ENCODE data around the gene NTN4.
"Not testable (repeated sequence)": the region's sequence is repeated elsewhere in the genome, so short reads cannot be mapped to it uniquely, and the experiment has no call there.

Gene NTN4

DNA sequence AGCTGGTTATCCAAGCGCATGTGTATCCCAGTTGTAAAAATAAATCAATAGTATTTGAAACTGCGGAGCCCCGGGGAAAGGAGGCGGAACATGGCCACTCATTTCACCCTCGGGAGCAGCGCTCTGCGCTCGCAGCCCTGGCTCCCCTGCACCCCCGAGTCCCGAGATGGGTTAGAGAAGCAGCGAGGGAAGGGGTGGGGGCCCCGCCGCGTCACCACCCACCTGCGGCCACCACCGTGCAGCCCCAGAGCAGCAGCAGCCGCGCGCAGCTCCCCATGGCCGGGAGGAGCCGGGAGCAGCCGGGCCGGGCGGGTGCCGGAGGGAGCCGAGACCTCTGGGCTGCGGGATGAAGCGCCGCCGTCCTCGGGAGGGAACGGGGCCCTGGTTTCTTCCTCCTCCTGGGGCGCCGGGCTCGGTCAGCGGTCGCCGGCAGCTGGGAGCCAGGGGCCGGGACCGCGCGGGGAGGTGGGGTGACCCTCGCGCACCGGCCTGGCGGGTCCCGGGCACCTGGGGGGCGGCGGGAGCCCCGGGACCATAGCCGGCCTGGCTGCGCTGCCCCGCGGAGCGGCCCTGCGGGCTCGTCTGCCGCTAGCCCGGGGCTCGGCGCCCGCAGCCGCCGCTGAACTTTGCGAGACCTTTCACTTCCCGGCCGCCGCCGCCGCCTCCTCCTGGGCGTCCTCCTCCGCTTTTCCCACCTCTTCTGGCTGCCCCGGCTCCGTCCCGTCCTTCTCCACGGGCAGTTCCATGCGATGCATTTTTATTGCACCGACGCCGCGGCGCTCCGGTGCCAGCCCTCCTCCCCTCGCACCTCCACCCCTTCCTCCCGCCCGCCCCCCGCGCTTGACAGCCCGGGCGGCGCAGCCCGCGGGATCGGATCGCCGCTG is at the start of gene NTN4:
Gene NTN4, minus strand, starts transcription at position 732 of the 884 bp plus-strand sequence. Its CDS starts 455 bp downstream, at position 277.
- peak; percentile 39 for DNase-seq

- DNase-seq: peak; percentile 50
Observed at GRCh38 chr12:95838125-95838524, 47.6 kb upstream of the NTN4 start.

GRCh38 chr12:95837240-95838038 is 46.9 kb upstream of the NTN4 start:
- DNase-seq: no peak

- DNase-seq: no peak
Observed at GRCh38 chr12:95836630-95837239, 46.2 kb upstream of the NTN4 start.

DNA sequence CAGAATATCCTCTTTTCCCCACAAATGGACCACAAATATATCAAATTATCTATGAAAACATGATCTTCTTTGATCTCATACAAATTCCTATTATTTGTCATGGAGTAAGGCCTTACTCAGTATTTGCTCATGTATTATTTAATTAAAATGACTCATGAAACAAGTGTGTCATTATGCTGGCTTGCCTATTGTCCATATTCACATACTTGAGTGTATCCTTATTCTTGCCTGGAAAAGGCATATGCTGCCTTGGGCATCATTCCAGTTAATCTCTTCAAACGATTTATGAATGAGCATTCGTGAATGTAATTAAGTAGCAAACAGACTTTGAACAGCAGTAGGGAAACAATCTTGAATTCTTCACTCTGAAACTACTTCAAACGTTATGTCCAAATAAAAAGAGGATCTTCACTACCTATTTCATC is 45.6 kb upstream of the NTN4 start:
- peak; percentile 27 for DNase-seq

DNA sequence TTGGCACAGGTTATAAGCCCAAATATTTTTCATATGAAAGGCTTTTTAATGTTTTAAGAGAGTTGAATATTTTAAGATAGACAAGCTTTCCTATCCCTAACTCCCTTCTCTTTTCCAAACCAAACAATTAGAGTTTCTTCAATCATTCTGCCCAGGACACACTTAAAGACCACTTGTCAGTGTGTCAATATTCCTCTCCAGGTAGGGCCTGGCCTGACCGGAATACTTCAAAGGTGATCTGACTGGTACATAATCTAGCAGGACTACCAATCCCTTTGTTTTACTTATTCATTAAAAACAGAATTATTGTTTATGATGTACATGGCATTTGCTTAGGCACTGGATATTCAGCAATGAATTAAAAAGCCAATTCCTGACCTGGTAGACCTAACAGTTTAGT is 44.0 kb upstream of the NTN4 start:
- DNase-seq: no peak

DNA sequence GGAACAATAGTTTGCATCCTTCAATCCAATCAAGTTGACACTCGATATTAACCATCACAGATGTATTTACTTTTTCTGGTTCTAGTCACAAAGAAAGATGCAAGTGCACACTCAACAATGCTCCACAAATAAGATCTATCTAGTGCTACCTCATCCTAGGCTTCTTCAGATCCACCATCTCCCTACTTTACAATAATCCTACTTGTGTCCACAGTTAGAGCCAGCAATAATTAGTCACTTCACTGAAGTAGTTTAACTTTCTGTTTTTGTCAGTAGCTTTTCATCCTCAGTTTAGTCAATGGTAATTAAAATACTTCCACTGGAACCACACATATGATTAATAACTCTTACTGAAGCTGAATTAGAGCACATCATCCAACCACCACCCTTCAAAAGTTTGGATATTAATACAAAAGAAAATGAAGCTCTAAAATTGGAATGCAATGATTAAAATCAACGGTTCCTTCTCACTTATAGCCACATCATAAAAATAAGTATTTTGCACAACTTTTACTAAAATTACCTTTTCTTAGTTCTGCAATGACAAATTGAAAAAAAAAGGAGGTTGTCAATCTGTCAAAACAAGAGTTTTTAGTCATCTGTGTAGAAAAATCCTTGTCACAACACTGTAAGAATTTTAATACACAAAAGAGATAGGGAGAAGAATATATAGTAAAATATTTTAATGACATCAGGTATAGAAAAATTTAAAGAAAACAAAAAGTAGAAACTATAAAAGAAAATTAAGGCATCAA is 39.9 kb upstream of the NTN4 start:
- DNase-seq: no peak

DNA sequence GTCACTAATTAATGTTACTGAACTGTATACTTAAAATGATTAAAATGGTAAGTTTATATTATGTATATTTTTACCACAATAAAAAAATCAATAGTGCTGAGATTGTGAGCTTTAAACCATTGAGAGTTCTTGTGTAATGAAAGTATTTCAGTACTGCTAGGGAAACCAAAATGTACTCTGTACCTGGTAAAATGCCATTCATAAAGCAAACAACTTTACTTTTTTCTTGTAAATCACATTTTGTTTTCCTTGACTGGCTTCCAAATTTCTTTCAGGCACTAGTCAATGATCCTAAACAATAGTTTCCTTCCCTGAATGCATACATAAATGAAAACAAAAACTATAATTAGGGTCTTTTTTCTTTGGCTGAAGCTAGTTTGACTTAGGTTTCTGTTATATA is 38.8 kb upstream of the NTN4 start:
- DNase-seq: no peak

DNA sequence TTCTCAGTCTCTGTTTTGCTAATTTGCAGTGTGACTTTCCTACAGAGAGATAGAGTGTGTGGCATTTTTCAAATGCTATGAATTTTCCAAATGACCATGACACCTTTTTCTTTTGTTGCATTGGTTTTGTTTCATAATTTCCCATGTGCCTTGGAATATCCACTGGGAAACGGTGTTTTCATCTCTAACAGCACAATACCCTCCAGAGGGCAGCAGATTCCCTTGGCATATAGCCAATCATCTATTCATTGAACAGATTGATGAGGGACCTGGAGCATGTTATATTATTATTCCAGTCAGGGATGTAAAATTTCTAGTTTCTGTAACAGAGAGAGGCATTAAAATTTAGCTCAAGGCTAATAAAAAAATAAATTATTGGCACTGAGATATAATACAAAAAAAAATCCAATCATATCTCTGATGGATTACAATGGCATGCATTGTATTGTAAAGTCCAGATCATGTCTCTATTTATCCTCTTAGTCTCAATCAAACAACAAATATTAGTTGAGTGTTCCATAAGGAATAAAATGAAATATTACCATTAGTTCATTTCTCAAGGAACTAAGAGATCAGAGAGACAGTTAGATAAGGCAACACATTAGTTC is 29.6 kb upstream of the NTN4 start:
- DNase-seq: peak; percentile 61

DNA sequence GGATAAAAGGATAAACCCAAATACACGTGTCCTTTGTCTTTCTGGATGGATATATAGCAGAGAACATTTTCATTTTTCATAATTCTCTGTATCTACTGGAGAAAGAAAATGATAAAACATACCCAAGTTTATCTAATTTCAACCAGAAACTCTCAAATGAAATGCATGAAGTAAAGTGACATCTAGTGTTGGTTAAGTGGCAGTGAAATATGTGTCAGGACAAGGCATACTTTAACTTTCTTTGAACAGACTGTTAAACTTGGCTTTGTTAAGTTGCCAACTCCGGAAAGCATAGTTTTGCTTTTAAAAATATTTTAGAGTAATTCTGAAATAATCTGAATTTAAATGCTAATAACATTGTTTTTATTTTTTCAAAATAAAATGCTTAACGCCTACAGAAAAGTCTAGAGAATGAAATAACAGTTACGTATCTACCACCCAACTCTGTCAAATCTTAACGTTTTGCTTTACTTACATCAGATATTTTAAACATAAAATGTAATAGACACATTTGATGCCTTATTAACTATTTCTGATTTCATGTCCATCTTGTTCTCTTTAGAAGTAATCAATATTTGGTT is 25.2 kb upstream of the NTN4 start:
- peak; percentile 16 for DNase-seq

GRCh38 chr12:95812155-95812554 is 21.6 kb upstream of the NTN4 start:
- DNase-seq: not testable (repeated sequence)

DNA sequence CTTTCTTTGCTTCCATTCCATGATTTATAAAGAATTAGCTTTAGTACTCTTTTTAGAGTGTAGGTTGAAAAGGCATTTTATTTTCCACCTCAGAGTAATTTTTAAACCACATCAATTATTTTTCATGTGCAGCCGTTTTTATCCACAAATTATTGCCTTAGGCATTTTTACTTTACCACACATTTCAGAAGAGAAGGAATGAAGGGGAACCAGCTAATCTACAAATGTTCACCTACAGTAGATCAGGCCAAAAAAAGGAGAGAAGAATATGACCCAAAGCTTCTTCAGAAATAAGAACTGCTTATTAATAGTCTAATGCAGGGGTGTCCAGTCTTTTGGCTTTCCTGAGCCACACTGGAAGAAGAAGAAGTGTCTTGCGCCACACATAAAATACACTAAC is 19.8 kb upstream of the NTN4 start:
- DNase-seq: no peak

- no peak for DNase-seq
Observed at GRCh38 chr12:95809000-95809680, 18.6 kb upstream of the NTN4 start.

GRCh38 chr12:95808146-95808545 is 17.6 kb upstream of the NTN4 start:
- no peak for DNase-seq

- DNase-seq: no peak
Observed at GRCh38 chr12:95805864-95806671, 15.5 kb upstream of the NTN4 start.

GRCh38 chr12:95804291-95804690 is 13.7 kb upstream of the NTN4 start:
- DNase-seq: peak; percentile 50

DNA sequence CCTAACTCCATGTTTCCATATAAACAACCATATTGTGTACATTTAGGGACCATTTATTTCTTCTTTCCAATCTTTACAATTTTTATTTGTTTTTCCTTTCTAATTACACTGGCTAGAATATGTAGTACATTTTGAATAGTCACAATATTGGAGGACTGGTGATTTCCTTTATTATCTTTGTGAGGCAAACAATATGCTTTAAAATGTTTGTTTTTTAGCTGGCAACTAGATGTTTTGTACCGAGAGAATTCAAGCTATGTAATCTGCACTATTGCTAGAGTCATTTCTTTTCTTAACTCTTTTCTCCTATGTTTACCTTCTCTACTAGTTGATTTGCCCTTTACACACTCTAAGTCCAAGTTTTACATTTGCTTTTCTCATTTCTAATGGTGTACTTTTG is 13.3 kb upstream of the NTN4 start:
- no peak for DNase-seq

DNA sequence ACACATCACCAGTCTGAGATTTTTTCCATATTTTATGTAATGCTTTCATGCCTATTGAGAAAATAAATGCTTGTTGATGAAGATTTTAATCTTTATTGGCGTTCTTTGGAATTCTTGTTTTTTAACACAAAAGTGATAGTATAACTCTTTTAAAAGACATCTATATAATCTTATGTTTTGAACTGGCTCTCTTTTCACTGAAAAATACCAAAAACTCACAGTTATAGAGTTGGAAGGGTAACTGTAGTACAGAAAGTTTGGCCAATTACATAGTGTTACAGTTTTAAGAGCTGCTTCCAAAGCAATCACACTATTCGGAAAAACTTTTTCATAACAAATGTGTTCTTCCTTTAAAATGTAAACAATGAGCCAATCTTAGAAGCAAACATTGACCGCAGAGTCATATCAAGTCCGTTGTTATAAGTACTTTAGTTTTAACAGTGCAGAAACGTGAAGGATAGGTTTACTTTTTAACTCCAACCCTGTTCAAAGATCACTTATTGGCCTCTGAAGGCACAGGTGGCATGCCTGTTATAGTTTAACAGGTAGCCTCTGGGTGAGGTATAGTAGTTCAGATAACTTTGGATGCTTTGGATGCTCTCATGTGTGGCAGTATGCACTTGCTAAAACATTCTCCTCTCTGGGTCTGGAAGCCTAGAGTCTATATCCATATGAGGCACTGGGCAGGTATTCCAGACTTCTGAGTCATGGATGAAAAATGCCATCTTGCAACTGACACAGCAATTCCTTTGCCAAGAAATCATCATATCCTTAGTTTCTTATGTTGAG is 12.1 kb upstream of the NTN4 start:
- DNase-seq: no peak

DNA sequence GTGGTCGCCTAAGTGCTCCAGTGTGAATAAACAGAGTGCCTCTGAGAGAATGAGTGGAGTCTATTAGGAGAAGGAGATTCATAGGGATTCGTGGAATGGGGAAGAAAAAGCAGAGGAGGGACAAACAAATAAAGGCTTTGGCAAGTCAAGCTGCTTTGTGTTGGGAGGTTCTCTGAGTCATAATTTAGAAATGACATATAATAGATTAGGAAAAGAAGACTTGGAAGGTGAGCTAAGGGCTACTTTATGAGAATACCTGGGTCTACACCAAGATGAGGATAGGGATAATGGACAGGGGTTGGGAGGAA is 6.4 kb upstream of the NTN4 start:
- no peak for DNase-seq

Data from COR-L47 (cell line).